Stomach (tissue), 4 donors: ENCODE measurements around the gene PRSS8.

ENCODE experiments used
- EP300 ChIP-seq: sonication (generic); formaldehyde crosslinking; IDR thresholded peaks from one replicate; pipeline ENCODE4 v1.6.1; 2017; ENCODE audit warnings: antibody characterized with exemption
- POLR2A ChIP-seq, 4 donors: fragments of 450-650 bp; IDR thresholded peaks; one replicate each; pipeline ENCODE4 v1.6.1; 2016; ENCODE audit warnings: antibody characterized with exemption in 4 of 4, control low read depth in 2 of 4, mild to moderate bottlenecking in 1 of 4, moderate library complexity in 1 of 4
- POLR2AphosphoS5 ChIP-seq, 3 donors: sonication (generic); formaldehyde crosslinking; IDR thresholded peaks; one replicate each; pipeline ENCODE4 v1.6.1; 2016; ENCODE audit warnings: antibody characterized with exemption in 3 of 3
- TF ChIP-seq, protein P1 (sequence below), 7 experiments: fragments of 450-650 bp in 4 of 7; fragments of 200-600 bp in 3 of 7; sonication (generic) in 3 of 7; IDR thresholded peaks; one replicate each; pipeline ENCODE4 v1.5.1; 2016 to 2019; ENCODE audit warnings: antibody characterized with exemption in 7 of 7, control low read depth in 2 of 7, mild to moderate bottlenecking in 1 of 7

DNA sequence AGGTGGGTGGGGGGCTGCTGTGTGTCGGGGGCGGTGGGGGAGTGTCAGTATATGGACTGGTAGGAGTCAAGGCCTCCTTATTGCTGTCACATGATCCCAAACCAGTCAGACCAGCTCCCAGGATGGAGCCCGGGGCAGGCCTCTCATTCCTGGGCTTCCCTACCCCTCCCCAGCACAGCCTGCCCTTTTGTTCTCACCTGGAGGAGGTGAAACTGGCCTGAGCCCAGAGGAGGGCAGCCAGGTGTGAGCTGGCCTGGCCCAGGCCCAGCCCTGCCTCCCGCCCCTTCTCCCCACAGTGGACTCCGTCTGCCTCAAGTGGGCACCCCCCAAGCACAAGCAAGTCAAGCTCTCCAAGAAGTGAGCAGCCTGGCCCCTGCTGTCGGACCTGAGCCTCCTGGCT is 4.6 kb downstream of the PRSS8 start:
- TF ChIP-seq, protein P1, sequence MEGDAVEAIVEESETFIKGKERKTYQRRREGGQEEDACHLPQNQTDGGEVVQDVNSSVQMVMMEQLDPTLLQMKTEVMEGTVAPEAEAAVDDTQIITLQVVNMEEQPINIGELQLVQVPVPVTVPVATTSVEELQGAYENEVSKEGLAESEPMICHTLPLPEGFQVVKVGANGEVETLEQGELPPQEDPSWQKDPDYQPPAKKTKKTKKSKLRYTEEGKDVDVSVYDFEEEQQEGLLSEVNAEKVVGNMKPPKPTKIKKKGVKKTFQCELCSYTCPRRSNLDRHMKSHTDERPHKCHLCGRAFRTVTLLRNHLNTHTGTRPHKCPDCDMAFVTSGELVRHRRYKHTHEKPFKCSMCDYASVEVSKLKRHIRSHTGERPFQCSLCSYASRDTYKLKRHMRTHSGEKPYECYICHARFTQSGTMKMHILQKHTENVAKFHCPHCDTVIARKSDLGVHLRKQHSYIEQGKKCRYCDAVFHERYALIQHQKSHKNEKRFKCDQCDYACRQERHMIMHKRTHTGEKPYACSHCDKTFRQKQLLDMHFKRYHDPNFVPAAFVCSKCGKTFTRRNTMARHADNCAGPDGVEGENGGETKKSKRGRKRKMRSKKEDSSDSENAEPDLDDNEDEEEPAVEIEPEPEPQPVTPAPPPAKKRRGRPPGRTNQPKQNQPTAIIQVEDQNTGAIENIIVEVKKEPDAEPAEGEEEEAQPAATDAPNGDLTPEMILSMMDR (IDR thresholded peaks at IDR 0.05) = no peak
- no peak for TF ChIP-seq POLR2A (IDR thresholded peaks at IDR 0.05)
- peak; percentile 10 to 88 (median 74) for TF ChIP-seq POLR2AphosphoS5 (IDR thresholded peaks at IDR 0.05)
- TF ChIP-seq EP300 = no peak
